Neural progenitor cell (in vitro differentiated cells): Measurements from ENCODE around the gene XRCC3. TPM values are rescaled to one million over a fixed set of nuclear protein-coding genes. Genes with fewer than 3 reads are reported as not detected.

Experiments used
- DNase-seq: peaks from one replicate; pipeline ENCODE4 v3.0.0-alpha.2; 2016; ENCODE audit warnings: low spot score
- H2AFZ ChIP-seq: fragments of 200-600 bp; sonication (generic); replicated peaks from 2 replicates; pipeline ENCODE4 v1.6.1; 2016; ENCODE audit warnings: antibody characterized with exemption
- H3F3A ChIP-seq: fragments of 200-600 bp; sonication (generic); 2 replicates; pipeline ENCODE4 v1.6.1; 2016; ENCODE audit warnings: antibody characterized with exemption, low read depth
- H3K27ac ChIP-seq: fragments of 200-600 bp; sonication (generic); 2 replicates; pipeline ENCODE4 v1.5.1; 2016; ENCODE audit warnings: mild to moderate bottlenecking
- H3K27me3 ChIP-seq: fragments of 200-600 bp; sonication (generic); 2 replicates; pipeline ENCODE4 v1.6.1; 2016; ENCODE audit warnings: mild to moderate bottlenecking, moderate library complexity
- H3K36me3 ChIP-seq: fragments of 200-600 bp; sonication (generic); 2 replicates; pipeline ENCODE4 v1.5.1; 2016
- H3K4me1 ChIP-seq: fragments of 200-600 bp; sonication (generic); 2 replicates; pipeline ENCODE4 v1.6.1; 2016; ENCODE audit warnings: mixed run types
- H3K4me2 ChIP-seq: fragments of 200-600 bp; sonication (generic); 2 replicates; pipeline ENCODE4 v1.6.1; 2016
- H3K4me3 ChIP-seq: fragments of 200-600 bp; sonication (generic); 2 replicates; pipeline ENCODE4 v1.5.1; 2016
- H3K79me2 ChIP-seq: fragments of 200-600 bp; sonication (generic); 2 replicates; pipeline ENCODE4 v1.6.1; 2016; ENCODE audit warnings: low read depth
- H3K9ac ChIP-seq: fragments of 200-600 bp; sonication (generic); 2 replicates; pipeline ENCODE4 v1.6.1; 2016
- H3K9me3 ChIP-seq: fragments of 200-600 bp; sonication (generic); 2 replicates; pipeline ENCODE4 v1.5.1; 2016; ENCODE audit warnings: low read depth
- H4K20me1 ChIP-seq: fragments of 200-600 bp; sonication (generic); 2 replicates; pipeline ENCODE4 v1.6.1; 2016; ENCODE audit warnings: low read depth
- H3K27ac Mint-ChIP-seq: 3 replicates; pipeline ENCODE4 v1.8.0; 2021; ENCODE audit warnings: mixed read lengths
- H3K27me3 Mint-ChIP-seq: 2 replicates; pipeline ENCODE4 v1.8.0; 2022; ENCODE audit warnings: low read depth, mild to moderate bottlenecking, inconsistent platforms, moderate library complexity, mixed read lengths; ENCODE audit not compliant: insufficient read depth
- H3K36me3 Mint-ChIP-seq: 3 replicates; pipeline ENCODE4 v1.8.0; 2021; ENCODE audit warnings: mixed read lengths
- H3K4me1 Mint-ChIP-seq: 3 replicates; pipeline ENCODE4 v1.8.0; 2021; ENCODE audit warnings: mixed read lengths
- H3K4me3 Mint-ChIP-seq: 3 replicates; pipeline ENCODE4 v1.8.0; 2021; ENCODE audit warnings: mild to moderate bottlenecking, moderate library complexity, mixed read lengths
- H3K9me3 Mint-ChIP-seq: 3 replicates; pipeline ENCODE4 v1.8.0; 2020; ENCODE audit warnings: mixed read lengths
- CTCF ChIP-seq: fragments of 200-600 bp; sonication (generic); IDR thresholded peaks from 2 replicates; pipeline ENCODE4 v1.5.1; 2017; ENCODE audit warnings: antibody characterized with exemption, mild to moderate bottlenecking
- EZH2 ChIP-seq: fragments of 200-600 bp; sonication (generic); IDR thresholded peaks from 2 replicates; pipeline ENCODE4 v1.6.1; 2017; ENCODE audit warnings: antibody characterized with exemption, mild to moderate bottlenecking, moderate library complexity
- EZH2phosphoT487 ChIP-seq: fragments of 200-600 bp; sonication (generic); IDR thresholded peaks from 2 replicates; pipeline ENCODE4 v1.6.1; 2017; ENCODE audit warnings: antibody characterized with exemption
- total RNA-seq: library from RNA; depleted of rRNA; stranded (reverse); fragments of >200 nt; gene quantifications from 2 replicates; pipeline ENCODE4 v1.2.3, GENCODE V29; 2015; ENCODE audit warnings: low replicate concordance

The XRCC3 gene
- total RNA-seq, 1 donor from 2014 or later = 59.7 TPM

DNA sequence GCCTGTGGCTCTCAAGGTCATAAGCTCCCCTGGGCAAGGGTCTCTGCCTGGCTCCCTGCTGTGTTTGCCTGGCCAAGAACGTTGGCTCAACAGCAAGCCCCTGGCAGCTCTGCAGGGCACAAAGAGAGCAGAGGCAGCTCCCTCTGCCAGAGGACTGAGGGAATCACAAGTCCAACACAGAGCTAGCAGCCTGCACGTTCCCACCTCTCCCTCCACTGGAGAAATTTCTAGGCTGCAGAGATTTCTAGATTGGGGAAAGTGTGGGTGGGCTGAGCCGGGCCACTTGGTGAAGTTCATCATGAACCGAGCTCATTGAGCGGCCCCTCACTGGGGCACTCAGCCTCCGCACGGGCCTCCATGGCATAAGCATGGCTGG, 20.2 kb upstream of the XRCC3 start:
- no peak overlapping the region for H3K27ac ChIP-seq
- Mint-ChIP-seq H3K27me3 (peaks cover 4% of the 10 kb centered on the region), H3K4me3 (no peak overlapping the region), H3K9me3 (no peaks in the 10 kb centered on the region), H3K36me3 (peaks cover 15% of the 10 kb centered on the region), H3K27ac (no peak overlapping the region), H3K4me1 (peaks cover 4% of the 10 kb centered on the region)
- no peaks in the 10 kb centered on the region for H3F3A ChIP-seq
- no peak overlapping the region for H3K9ac ChIP-seq
- H3K4me1 ChIP-seq = no peaks in the 10 kb centered on the region
- no peak overlapping the region for H2AFZ ChIP-seq
- no peaks in the 10 kb centered on the region for H3K36me3 ChIP-seq
- H3K4me3 ChIP-seq = no peak overlapping the region
- H3K27me3 ChIP-seq = no peaks in the 10 kb centered on the region
- H4K20me1 ChIP-seq = peaks cover 8% of the 10 kb centered on the region
- H3K4me2 ChIP-seq = no peak overlapping the region
- DNase-seq = no peak
- TF ChIP-seq EZH2 (no peak), CTCF (no peak), EZH2phosphoT487 (no peak)
- no peaks in the 10 kb centered on the region for H3K9me3 ChIP-seq
- no peaks in the 10 kb centered on the region for H3K79me2 ChIP-seq

DNA sequence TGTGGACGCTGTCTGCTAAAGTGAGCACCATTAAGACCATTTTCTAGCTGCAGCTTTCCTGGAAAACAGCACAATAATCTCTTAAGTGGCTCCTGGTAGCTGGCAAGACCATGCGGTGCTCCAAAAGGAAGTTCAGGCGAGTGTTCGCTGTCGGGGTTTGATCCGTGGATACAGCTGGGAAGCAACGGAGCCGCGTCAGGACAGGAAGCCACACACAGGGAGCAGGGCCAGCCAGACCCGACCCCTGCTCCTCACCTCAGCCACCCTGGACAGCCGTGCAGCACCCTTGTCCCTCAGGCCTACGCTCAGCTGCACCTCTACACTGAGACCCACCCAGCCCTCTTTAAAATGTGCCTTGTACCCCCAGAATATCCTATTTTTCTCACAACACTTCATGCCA, 19.8 kb upstream of the XRCC3 start:
- peaks cover 8% of the 10 kb centered on the region for H4K20me1 ChIP-seq
- H2AFZ ChIP-seq = no peak overlapping the region
- no peak overlapping the region for H3K27ac ChIP-seq
- Mint-ChIP-seq H3K9me3 (no peaks in the 10 kb centered on the region), H3K27ac (no peak overlapping the region), H3K4me3 (no peak overlapping the region), H3K36me3 (peaks cover 13% of the 10 kb centered on the region), H3K4me1 (peaks cover 4% of the 10 kb centered on the region), H3K27me3 (peaks cover 4% of the 10 kb centered on the region)
- no peak for TF ChIP-seq EZH2phosphoT487
- no peak for TF ChIP-seq EZH2
- TF ChIP-seq CTCF = no peak
- no peaks in the 10 kb centered on the region for H3K36me3 ChIP-seq
- no peak for DNase-seq
- H3K9me3 ChIP-seq = no peaks in the 10 kb centered on the region
- H3K4me1 ChIP-seq = no peaks in the 10 kb centered on the region
- H3K27me3 ChIP-seq = no peaks in the 10 kb centered on the region
- H3K4me2 ChIP-seq = no peak overlapping the region
- no peak overlapping the region for H3K9ac ChIP-seq
- no peak overlapping the region for H3K4me3 ChIP-seq
- no peaks in the 10 kb centered on the region for H3K79me2 ChIP-seq
- H3F3A ChIP-seq = no peaks in the 10 kb centered on the region

GRCh38 chr14:103734081-103734888, 19.0 kb upstream of the XRCC3 start:
- H3K27me3 ChIP-seq = no peaks in the 10 kb centered on the region
- no peaks in the 10 kb centered on the region for H3K4me1 ChIP-seq
- DNase-seq = no peak

More at GRCh38 chr14:103734081-103734888, 19.0 kb upstream of the XRCC3 start:
- Mint-ChIP-seq H3K27me3 (peaks cover 4% of the 10 kb centered on the region), H3K9me3 (no peaks in the 10 kb centered on the region), H3K4me1 (peaks cover 4% of the 10 kb centered on the region), H3K36me3 (peaks cover 15% of the 10 kb centered on the region), H3K4me3 (no peak overlapping the region), H3K27ac (no peak overlapping the region)
- no peaks in the 10 kb centered on the region for H3F3A ChIP-seq
- no peak overlapping the region for H2AFZ ChIP-seq
- H4K20me1 ChIP-seq = peaks cover 8% of the 10 kb centered on the region
- H3K9me3 ChIP-seq = no peaks in the 10 kb centered on the region
- H3K27ac ChIP-seq = no peak overlapping the region
- H3K36me3 ChIP-seq = no peaks in the 10 kb centered on the region
- H3K9ac ChIP-seq = no peak overlapping the region
- H3K79me2 ChIP-seq = no peaks in the 10 kb centered on the region
- H3K4me3 ChIP-seq = no peak overlapping the region
- TF ChIP-seq EZH2phosphoT487 (no peak), EZH2 (no peak), CTCF (no peak)
- H3K4me2 ChIP-seq = no peak overlapping the region
